HepG2 (cell line): ENCODE measurements around the gene SEMA4C.

ENCODE experiments used
- CTCF ChIP-seq: sonication (generic); formaldehyde crosslinking; IDR thresholded peaks from 2 replicates; pipeline ENCODE4 v1.5.0; 2020; ENCODE audit warnings: mild to moderate bottlenecking, missing genetic modification reagents, moderate library complexity
- MAFF ChIP-seq: IDR thresholded peaks from 2 replicates; pipeline ENCODE4 v1.6.1; 2011; ENCODE audit warnings: low read depth, low read length, improper control_type of control experiment
- THAP7 ChIP-seq: sonication (generic); formaldehyde crosslinking; IDR thresholded peaks from 2 replicates; pipeline ENCODE4 v1.8.1; 2023; ENCODE audit warnings: mild to moderate bottlenecking, missing genetic modification reagents
- XRCC5 ChIP-seq: fragments of 200-400 bp; formaldehyde crosslinking; optimal IDR thresholded peaks from 2 replicates; pipeline ENCODE3; 2017; ENCODE audit warnings: mild to moderate bottlenecking, low read length
- ZNF792 ChIP-seq: IDR thresholded peaks from 2 replicates; pipeline ENCODE4 v1.6.1; 2016
- TF ChIP-seq, protein P1 (sequence below), 2 experiments: IDR thresholded peaks; 2 replicates each; pipeline ENCODE4 v1.6.1; 2011 to 2012; ENCODE audit warnings: low read length in 2 of 2, borderline replicate concordance in 1 of 2, low read depth in 1 of 2, mild to moderate bottlenecking in 1 of 2, moderate library complexity in 1 of 2
- TF ChIP-seq, protein P2 (sequence below): sonication (generic); formaldehyde crosslinking; IDR thresholded peaks from 2 replicates; pipeline ENCODE4 v1.4.0; 2020; ENCODE audit warnings: missing genetic modification reagents

DNA sequence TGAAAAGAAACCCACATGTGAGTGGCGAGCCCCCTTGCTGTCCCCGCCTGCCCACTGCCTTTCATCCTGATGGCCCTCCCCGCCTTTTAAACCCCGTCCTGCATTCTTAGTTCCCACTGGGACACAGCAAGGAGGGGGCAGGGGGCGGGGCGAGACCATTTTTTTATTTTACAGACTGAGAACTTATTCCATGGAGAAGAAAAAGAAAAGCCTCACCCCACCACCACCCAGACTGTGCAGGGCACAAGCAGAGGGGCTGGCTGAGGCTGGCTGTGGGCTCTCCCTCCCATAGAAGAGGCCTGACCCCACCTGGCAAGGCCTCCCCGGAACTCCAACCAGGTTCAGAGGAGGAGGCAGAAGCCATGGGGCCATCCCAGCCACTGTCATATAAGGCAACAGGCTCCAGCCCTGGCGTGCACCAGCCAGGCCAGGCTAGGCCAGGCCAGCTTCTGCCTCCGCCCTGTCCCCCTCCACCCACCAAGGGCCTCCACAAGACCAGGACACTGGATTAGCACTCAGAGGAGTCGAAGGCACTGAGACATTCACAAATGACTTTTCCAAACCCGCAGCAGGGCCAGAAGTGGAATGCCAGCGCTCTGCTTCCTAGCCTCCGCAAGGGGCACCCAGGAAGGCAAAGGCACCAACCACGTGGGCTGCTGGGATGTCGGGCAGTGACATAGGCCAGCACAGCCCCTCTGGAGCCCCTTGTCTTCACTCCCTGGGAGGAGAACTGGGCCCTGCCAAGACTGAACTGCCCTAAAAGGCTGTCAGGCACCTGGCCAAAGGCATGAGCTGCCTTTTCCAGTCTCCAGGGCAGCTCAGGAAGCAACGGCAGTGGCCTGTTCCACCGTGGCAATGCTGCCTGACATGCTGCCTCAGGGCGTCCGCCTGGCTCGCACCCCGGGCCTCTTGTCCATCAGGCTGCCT is 37.5 kb upstream of the SEMA4C start:
- TF ChIP-seq THAP7 (CRISPR knock-in tag) (no peak), XRCC5 (no peak), CTCF (CRISPR knock-in tag) (no peak), ZNF792 (CRISPR knock-in tag) (no peak), MAFF (no peak)
- TF ChIP-seq, protein P1, sequence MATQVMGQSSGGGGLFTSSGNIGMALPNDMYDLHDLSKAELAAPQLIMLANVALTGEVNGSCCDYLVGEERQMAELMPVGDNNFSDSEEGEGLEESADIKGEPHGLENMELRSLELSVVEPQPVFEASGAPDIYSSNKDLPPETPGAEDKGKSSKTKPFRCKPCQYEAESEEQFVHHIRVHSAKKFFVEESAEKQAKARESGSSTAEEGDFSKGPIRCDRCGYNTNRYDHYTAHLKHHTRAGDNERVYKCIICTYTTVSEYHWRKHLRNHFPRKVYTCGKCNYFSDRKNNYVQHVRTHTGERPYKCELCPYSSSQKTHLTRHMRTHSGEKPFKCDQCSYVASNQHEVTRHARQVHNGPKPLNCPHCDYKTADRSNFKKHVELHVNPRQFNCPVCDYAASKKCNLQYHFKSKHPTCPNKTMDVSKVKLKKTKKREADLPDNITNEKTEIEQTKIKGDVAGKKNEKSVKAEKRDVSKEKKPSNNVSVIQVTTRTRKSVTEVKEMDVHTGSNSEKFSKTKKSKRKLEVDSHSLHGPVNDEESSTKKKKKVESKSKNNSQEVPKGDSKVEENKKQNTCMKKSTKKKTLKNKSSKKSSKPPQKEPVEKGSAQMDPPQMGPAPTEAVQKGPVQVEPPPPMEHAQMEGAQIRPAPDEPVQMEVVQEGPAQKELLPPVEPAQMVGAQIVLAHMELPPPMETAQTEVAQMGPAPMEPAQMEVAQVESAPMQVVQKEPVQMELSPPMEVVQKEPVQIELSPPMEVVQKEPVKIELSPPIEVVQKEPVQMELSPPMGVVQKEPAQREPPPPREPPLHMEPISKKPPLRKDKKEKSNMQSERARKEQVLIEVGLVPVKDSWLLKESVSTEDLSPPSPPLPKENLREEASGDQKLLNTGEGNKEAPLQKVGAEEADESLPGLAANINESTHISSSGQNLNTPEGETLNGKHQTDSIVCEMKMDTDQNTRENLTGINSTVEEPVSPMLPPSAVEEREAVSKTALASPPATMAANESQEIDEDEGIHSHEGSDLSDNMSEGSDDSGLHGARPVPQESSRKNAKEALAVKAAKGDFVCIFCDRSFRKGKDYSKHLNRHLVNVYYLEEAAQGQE (IDR thresholded peaks at IDR 0.05; ENCODE audit: borderline replicate concordance in 1 of 2, low read depth in 1 of 2, low read length in 2 of 2), result no peak
- TF ChIP-seq, protein P2, sequence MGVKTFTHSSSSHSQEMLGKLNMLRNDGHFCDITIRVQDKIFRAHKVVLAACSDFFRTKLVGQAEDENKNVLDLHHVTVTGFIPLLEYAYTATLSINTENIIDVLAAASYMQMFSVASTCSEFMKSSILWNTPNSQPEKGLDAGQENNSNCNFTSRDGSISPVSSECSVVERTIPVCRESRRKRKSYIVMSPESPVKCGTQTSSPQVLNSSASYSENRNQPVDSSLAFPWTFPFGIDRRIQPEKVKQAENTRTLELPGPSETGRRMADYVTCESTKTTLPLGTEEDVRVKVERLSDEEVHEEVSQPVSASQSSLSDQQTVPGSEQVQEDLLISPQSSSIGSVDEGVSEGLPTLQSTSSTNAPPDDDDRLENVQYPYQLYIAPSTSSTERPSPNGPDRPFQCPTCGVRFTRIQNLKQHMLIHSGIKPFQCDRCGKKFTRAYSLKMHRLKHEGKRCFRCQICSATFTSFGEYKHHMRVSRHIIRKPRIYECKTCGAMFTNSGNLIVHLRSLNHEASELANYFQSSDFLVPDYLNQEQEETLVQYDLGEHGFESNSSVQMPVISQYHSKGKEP (CRISPR knock-in tag), result no peak
